Peyer's patch (tissue), 4 donors: ENCODE data around the gene GLCCI1. TPM values are rescaled to one million over a fixed set of nuclear protein-coding genes. Genes with fewer than 3 reads are reported as not detected.
"Not testable (repeated sequence)": the region's sequence is repeated elsewhere in the genome, so short reads cannot be mapped to it uniquely, and the experiment has no call there.

Experiments used
- DNase-seq, 3 donors: peaks; one replicate each; pipeline ENCODE4 v3.0.0-alpha.2; 2017 to 2019
- H3K27ac ChIP-seq, 4 donors: fragments of 200-600 bp; sonication (generic); one replicate each; pipeline ENCODE4 v1.5.1; 2016 to 2019
- H3K27me3 ChIP-seq, 2 donors: fragments of 200-600 bp; sonication (generic); one replicate each; pipeline ENCODE4 v1.5.1; 2019
- H3K36me3 ChIP-seq, 3 donors: fragments of 200-600 bp; sonication (generic); one replicate each; pipeline ENCODE4 v1.5.1; 2016 to 2019
- H3K4me1 ChIP-seq, 4 donors: fragments of 200-600 bp; sonication (generic); one replicate each; pipeline ENCODE4 v1.5.1; 2016 to 2019
- H3K4me3 ChIP-seq, 4 donors: fragments of 200-600 bp; sonication (generic); 1 replicate in 3 of 4; 2 replicates in 1 of 4; pipeline ENCODE4 v1.5.1; 2016 to 2019; ENCODE audit warnings: mild to moderate bottlenecking in 1 of 4
- H3K9me3 ChIP-seq, 4 donors: fragments of 200-600 bp; sonication (generic); one replicate each; pipeline ENCODE4 v1.5.1; 2016 to 2019; ENCODE audit warnings: mild to moderate bottlenecking in 1 of 4
- POLR2A ChIP-seq, 2 donors: fragments of 450-650 bp; IDR thresholded peaks; one replicate each; pipeline ENCODE4 v1.5.1; 2017; ENCODE audit warnings: antibody characterized with exemption in 2 of 2, mild to moderate bottlenecking in 2 of 2, moderate library complexity in 2 of 2
- total RNA-seq, 4 donors: library from RNA; depleted of rRNA; stranded (reverse); fragments of >200 nt; gene quantifications; one replicate each; pipeline ENCODE4 v1.1.0, GENCODE V29; 2016
- TF ChIP-seq, protein P1 (sequence below), 6 experiments: fragments of 450-650 bp in 4 of 6; fragments of 200-600 bp in 2 of 6; sonication (generic) in 1 of 6; IDR thresholded peaks; one replicate each; pipeline ENCODE4 v1.5.1; 2017 to 2019; ENCODE audit warnings: antibody characterized with exemption in 6 of 6, mild to moderate bottlenecking in 3 of 6, moderate library complexity in 1 of 6

Gene GLCCI1
- total RNA-seq, 4 donors from 2014 or later: 5.1 to 33.8 (median 7.9) TPM

DNA sequence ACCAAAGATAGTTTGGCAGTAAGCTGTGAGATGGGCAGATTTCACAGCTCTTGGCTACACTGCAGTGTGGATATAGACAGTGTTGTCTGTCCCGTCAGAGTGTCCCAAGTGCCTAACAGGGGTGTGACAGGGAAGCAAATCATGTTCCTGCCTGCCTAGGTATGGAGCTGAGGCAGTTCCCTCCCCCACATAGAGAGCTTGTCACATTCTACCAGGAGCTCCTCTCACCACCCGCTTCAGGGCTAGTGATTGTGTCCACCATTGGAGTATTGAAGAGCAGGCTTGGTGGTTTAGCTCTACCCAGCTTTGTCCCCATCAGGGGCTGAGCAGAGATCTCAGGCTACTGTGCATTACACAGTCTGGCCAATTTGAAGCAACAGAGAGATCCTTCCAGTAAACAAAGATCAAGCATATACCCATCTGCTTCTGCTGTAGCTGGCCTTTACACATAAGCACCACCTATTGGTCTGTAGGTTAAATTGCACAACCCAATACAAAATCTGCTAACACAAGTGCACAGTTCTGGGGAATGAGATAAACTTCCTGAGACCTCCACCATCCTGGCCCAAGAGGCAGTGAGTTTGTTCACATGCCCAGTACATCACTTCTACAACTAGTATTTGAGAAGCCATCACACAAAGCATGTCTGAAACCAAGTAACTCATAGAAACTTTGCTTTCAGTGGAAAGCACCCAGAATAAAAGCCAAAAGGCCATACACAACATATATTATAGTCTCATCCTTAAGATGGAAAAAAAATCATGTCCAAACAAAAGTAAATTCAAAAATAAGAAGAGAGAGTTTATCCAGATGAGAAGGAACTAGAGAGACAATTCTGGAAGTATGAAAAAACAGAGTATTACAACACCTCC is 67.3 kb downstream of the GLCCI1 start:
- Histone ChIP-seq H3K4me3 (no peak overlapping the region), H3K36me3 (no peaks in the 10 kb centered on the region), H3K27ac (no peak overlapping the region), H3K4me1 (no peaks in the 10 kb centered on the region), H3K27me3 (no peaks in the 10 kb centered on the region), H3K9me3 (no peaks in the 10 kb centered on the region)
- TF ChIP-seq POLR2A (IDR thresholded peaks at IDR 0.05): no peak
- TF ChIP-seq, protein P1, sequence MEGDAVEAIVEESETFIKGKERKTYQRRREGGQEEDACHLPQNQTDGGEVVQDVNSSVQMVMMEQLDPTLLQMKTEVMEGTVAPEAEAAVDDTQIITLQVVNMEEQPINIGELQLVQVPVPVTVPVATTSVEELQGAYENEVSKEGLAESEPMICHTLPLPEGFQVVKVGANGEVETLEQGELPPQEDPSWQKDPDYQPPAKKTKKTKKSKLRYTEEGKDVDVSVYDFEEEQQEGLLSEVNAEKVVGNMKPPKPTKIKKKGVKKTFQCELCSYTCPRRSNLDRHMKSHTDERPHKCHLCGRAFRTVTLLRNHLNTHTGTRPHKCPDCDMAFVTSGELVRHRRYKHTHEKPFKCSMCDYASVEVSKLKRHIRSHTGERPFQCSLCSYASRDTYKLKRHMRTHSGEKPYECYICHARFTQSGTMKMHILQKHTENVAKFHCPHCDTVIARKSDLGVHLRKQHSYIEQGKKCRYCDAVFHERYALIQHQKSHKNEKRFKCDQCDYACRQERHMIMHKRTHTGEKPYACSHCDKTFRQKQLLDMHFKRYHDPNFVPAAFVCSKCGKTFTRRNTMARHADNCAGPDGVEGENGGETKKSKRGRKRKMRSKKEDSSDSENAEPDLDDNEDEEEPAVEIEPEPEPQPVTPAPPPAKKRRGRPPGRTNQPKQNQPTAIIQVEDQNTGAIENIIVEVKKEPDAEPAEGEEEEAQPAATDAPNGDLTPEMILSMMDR (IDR thresholded peaks at IDR 0.05): peak in 5 of 6 experiments; percentile 14 to 68 (median 54)
- no peak for DNase-seq

DNA sequence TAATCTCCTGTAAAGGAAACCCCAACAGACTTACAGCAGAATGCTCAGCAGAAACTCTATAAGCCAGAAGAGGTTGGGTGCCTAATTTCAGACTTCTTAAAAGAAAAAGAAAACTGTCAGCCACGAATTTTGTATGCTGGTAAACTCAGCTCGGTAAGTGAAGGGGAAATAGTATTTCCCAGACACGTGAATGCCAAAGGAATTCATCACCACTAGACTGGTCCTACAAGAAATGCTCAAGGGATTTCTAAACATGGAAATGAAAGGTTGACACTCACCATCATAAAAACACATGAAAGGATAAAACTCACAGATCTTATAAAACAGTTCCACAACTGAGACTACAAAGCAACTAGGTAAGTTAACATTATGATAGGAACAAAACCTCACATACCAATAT is 68.6 kb downstream of the GLCCI1 start:
- TF ChIP-seq, protein P1 (IDR thresholded peaks at IDR 0.05): no peak
- no peak for TF ChIP-seq POLR2A (IDR thresholded peaks at IDR 0.05)
- Histone ChIP-seq H3K36me3 (no peaks in the 10 kb centered on the region), H3K27me3 (no peaks in the 10 kb centered on the region), H3K9me3 (no peaks in the 10 kb centered on the region), H3K4me1 (no peaks in the 10 kb centered on the region), H3K27ac (no peak overlapping the region), H3K4me3 (no peak overlapping the region)
- DNase-seq: no peak

DNA sequence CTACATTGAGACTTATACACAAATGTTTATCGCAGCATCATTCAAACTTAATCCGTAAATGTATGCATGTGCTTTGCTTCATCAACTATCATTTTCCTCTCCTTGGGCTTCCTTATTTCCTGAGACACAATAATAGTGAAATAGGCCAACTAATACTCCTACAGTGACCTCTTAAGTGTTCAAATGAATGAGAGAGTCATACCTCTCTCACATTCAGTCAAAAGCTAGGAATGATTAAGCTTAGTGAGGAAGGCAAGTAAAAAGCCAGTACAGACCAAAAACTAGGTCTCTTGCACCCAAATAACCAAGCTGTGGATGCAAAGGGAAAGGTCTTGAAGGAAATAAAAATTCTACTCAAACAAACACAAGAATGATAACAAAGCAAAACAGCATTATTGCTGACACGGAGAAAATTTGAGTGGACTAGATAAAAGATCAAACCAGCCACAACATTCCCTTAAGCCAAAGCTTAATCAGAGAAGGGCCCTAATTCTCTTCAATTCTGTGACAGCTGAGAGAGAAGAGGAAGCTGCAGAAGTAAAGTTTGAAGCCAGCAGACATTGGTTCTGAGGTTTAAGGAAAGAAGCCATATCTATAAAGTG is 72.3 kb downstream of the GLCCI1 start:
- Histone ChIP-seq H3K27me3 (no peaks in the 10 kb centered on the region), H3K4me3 (no peak overlapping the region), H3K9me3 (no peaks in the 10 kb centered on the region), H3K36me3 (no peaks in the 10 kb centered on the region), H3K27ac (no peak overlapping the region), H3K4me1 (no peaks in the 10 kb centered on the region)
- DNase-seq: no peak
- TF ChIP-seq, protein P1 (IDR thresholded peaks at IDR 0.05): no peak
- TF ChIP-seq POLR2A (IDR thresholded peaks at IDR 0.05): no peak

DNA sequence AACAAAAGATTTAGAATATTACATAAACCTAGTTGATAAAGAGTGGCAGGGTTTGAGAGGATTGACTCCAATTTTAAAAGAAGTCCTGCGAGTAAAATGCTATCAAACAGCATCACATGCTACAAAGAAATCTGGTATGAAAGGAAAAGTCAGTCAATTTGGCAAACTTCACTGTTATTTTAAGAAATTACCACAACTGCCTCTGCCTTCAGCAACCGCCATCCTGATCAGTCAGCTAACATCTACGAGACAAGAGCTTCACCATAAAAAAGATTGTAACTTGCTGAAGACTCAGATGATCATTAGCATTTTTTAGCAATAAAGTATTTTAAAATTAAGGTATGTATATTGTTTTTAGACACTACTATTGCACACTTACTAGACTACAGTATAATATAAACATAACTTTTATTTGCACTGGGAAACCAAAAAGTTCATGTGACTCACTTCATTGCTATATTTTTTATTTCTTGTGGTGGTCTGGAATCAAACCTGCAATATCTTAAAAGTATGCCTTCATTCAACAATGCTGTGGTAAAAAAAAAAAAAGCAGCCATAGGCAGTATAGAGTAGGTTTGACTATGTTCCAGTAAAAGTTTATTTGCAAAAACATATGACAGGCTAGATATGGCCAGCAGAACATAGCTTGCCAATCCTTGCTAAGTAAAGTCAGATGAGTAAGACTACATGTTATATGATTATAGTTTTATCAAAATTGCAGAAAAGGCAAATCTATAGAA is 74.4 kb downstream of the GLCCI1 start:
- Histone ChIP-seq H3K4me1 (no peaks in the 10 kb centered on the region), H3K9me3 (no peaks in the 10 kb centered on the region), H3K36me3 (no peaks in the 10 kb centered on the region), H3K4me3 (no peak overlapping the region), H3K27ac (no peak overlapping the region), H3K27me3 (no peaks in the 10 kb centered on the region)
- no peak for TF ChIP-seq POLR2A (IDR thresholded peaks at IDR 0.05)
- TF ChIP-seq, protein P1 (IDR thresholded peaks at IDR 0.05): no peak
- no peak for DNase-seq

DNA sequence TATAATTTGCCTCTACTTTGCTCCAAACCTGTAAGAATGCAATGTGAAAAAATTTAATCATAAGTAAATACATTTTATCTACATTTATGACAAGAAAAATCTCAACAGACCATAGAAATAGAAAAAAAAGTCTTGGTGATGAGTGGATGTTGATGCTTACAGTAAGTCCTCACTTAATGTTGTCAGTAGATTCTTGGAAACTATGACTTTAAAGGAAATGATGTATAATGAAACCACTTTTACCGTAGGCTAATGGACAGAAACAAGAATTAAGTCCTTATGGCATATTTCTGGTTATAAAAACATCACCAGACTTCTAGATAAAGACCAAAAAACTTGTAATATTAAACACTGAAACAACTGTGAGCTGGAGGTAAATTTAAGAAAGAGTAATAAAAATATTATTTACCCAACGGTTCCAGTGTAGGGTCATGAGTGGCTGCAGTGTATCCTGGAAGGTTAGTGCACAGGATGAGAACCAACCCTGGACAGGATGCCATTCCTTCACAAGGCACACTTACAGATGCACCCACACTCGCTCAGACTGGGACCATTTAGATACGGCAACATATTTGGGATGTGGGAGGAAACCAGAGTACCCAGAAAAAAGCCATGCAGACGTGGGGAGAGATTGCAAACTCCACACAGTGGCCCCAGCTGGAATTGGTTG is 76.3 kb downstream of the GLCCI1 start:
- no peak for DNase-seq
- Histone ChIP-seq H3K36me3 (no peaks in the 10 kb centered on the region), H3K27ac (no peak overlapping the region), H3K27me3 (no peaks in the 10 kb centered on the region), H3K9me3 (no peaks in the 10 kb centered on the region), H3K4me1 (no peaks in the 10 kb centered on the region), H3K4me3 (no peak overlapping the region)
- TF ChIP-seq, protein P1 (IDR thresholded peaks at IDR 0.05): no peak
- no peak for TF ChIP-seq POLR2A (IDR thresholded peaks at IDR 0.05)

DNA sequence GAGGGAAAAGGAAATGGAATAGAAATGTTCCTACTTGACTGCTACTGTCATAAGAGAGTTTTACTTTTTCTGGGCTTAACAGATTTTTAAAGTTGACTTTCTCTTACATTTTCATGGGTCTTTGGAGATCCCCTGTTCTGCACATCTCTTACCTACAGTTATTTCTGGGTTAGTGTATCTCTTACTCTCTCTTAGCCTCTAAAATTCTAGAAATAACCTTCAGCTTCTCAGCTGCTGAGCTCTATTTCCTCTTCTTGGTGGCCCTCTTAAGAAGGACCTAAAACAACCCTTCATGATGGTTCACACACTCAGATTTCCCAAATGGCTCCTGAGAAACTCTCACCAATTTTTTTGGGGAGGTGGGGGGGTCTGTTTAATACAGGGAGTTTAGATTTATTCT is 79.5 kb downstream of the GLCCI1 start:
- not testable (repeated sequence) for H3K4me1 ChIP-seq, H3K27ac ChIP-seq, H3K4me3 ChIP-seq, H3K27me3 ChIP-seq, H3K9me3 ChIP-seq, H3K36me3 ChIP-seq, DNase-seq
